ENCODE data around the gene ARPC2. TPM values are rescaled to one million over a fixed set of nuclear protein-coding genes. Genes with fewer than 3 reads are reported as not detected.

The ARPC2 gene
- total RNA-seq, 4 donors from 2014 or later: 65.5 to 343 (median 275) TPM

DNA sequence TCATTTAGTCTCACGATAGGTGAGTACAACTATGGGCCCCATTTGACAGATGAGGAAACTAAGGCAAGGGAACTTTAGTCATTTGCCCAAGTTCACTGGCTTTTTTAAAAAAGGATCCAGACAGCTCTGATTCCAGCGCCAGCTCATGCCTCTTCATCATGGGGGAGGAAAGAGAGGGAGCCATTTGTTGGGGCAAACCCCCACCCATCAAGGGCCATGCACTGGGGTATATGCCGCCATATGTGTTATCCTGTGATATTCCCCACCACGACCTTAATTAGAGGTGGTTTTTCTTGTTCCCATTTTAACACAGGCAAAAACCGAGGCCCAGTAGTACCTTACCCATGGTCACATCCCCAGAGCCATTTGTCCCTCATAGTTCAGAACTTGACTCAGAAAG is 43.2 kb downstream of the ARPC2 start:
- no peaks in the 10 kb centered on the region for H3K27me3 ChIP-seq
- peak overlapping the region; percentile 83 to 90 (median 86) for H3K27ac ChIP-seq
- intact Hi-C loops (cut with DNase I; ENCODE audit: low total_unique reads): no loop called here
- in situ Hi-C loops (cut with MboI; ENCODE audit: low pct_ligation_motif_present in 1 of 4, low pct_unique_long_range_greater_than_20kb in 1 of 4, low sequenced_read_pairs in 3 of 4): no loop called here
- TF ChIP-seq EP300 (IDR thresholded peaks at IDR 0.05; ENCODE audit: low read depth) (no peak), POLR2AphosphoS5 (IDR thresholded peaks at IDR 0.05) (no peak), POLR2A (IDR thresholded peaks at IDR 0.05) (no peak)
- TF ChIP-seq, protein P1, sequence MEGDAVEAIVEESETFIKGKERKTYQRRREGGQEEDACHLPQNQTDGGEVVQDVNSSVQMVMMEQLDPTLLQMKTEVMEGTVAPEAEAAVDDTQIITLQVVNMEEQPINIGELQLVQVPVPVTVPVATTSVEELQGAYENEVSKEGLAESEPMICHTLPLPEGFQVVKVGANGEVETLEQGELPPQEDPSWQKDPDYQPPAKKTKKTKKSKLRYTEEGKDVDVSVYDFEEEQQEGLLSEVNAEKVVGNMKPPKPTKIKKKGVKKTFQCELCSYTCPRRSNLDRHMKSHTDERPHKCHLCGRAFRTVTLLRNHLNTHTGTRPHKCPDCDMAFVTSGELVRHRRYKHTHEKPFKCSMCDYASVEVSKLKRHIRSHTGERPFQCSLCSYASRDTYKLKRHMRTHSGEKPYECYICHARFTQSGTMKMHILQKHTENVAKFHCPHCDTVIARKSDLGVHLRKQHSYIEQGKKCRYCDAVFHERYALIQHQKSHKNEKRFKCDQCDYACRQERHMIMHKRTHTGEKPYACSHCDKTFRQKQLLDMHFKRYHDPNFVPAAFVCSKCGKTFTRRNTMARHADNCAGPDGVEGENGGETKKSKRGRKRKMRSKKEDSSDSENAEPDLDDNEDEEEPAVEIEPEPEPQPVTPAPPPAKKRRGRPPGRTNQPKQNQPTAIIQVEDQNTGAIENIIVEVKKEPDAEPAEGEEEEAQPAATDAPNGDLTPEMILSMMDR (IDR thresholded peaks at IDR 0.05): no peak
- no peak overlapping the region for H3K4me3 ChIP-seq
- WGBS, 2 donors (ENCODE audit: low coverage in 1 of 2): 92% methylated on average over 5 of the region's 5 CpGs; no CpG with 5 or more reads in 1 of the 2 donors
- peaks cover 0 to 5% (median 2%) of the 10 kb centered on the region in 4 donors for H3K36me3 ChIP-seq
- no peaks in the 10 kb centered on the region for H3K9me3 ChIP-seq
- no peak for DNase-seq
- peaks cover 61 to 70% (median 67%) of the 10 kb centered on the region in 4 donors for H3K4me1 ChIP-seq

DNA sequence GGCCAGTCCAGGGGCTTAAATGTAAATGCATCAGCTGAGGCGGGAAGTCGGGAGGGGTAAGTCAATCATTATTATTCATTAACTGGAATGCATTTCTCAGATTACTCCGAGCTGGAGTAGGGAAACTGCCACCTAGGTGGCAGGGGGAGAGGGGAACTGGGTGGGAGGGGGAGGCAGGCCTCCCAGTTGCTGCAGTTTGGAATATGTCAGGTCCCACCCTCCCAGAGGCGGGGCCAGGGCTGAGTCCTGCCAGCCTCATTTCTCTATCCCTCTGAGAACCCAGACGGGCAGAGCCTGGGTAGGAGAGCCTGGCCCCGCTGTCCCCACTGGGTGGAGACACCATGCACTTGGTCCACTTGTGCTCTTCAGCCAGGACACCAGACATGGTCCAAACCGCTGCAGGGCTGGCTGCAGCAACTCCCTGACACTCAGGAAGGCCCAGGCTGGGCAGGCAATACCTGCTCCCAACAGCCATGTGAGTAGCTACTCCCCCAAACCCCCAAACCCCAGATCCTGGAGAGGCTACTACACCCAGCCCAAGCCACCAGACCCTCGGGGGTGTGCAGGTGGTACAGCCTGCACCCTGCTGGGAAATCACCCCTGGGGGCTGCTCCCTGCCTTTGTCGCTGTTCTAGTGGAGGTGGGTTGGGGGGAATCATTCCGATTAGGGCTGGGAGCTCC is 43.9 kb downstream of the ARPC2 start, which contains the start of gene GPBAR1:
TSS of gene GPBAR1 (plus strand) at position 274 of the 681 bp plus-strand sequence. CDS start 1,710 bp downstream, outside the sequence.
- H3K4me1 ChIP-seq: peaks cover 64 to 77% (median 74%) of the 10 kb centered on the region in 4 donors
- in situ Hi-C loops (cut with MboI; ENCODE audit: low pct_ligation_motif_present in 1 of 4, low pct_unique_long_range_greater_than_20kb in 1 of 4, low sequenced_read_pairs in 3 of 4) (no loop called here), intact Hi-C loops (cut with DNase I; ENCODE audit: low total_unique reads) (no loop called here)
- TF ChIP-seq POLR2A (IDR thresholded peaks at IDR 0.05): no peak
- no peak for TF ChIP-seq POLR2AphosphoS5 (IDR thresholded peaks at IDR 0.05)
- TF ChIP-seq, protein P1 (IDR thresholded peaks at IDR 0.05): no peak
- no peak for TF ChIP-seq EP300 (IDR thresholded peaks at IDR 0.05; ENCODE audit: low read depth)
- peak; percentile 42 for DNase-seq
- H3K27ac ChIP-seq: peak within 1 kb of the TSS; percentile 83 to 90 (median 86)
- no peak within 1 kb of the TSS for H3K4me3 ChIP-seq
- H3K9me3 ChIP-seq: no peaks in the 10 kb centered on the region
- WGBS, 2 donors (ENCODE audit: low coverage in 1 of 2): 50 to 69% methylated on average over 2 to 10 of the region's 10 CpGs
- H3K27me3 ChIP-seq: no peaks in the 10 kb centered on the region
- peaks cover 0 to 8% (median 3%) of the 10 kb centered on the region in 4 donors for H3K36me3 ChIP-seq

DNA sequence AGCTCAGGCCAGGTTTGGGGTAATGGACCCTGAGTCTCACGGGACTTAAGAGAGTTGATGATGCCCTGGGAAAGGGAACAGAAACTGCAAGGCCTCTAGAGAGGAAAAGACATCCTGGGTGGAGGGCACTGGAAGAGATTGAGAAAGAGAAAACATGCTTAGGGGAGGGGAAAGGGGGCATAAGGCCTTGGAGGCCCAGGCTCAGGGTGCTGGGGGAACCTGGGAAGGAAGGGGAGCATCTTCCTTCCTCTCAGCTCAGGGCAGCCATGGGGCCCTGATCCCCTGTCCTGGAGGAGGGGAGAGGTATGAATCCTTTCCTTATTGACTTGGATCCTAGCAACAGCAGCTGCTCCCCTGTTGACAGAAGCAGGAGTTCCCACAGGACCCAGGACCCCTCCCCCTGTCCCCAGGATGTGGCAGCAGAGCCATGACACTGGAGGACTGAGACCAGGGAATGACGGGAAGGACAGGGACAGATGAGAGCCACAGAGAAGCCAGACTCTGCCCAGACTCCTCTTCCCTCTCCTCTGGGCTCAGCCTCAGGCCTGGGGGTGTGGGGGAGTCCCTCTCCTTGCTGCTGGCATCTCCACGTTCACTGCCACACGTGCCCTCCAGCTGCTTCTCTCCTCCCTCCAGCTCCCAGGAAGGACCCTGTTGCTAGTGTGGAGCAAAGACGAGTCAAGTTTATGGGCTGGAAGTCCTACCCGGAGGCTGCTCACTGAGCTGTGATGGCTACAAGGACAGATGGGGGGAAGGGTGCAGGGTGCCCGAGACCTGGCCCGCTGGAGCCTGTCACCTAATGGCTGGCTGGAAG is 44.6 kb downstream of the ARPC2 start:
- H3K4me1 ChIP-seq: peaks cover 64 to 77% (median 74%) of the 10 kb centered on the region in 4 donors

More for the DNA sequence above, 44.6 kb downstream of the ARPC2 start:
- H3K27ac ChIP-seq: peak overlapping the region; percentile 83 to 90 (median 86)
- intact Hi-C loops (cut with DNase I; ENCODE audit: low total_unique reads): no loop called here
- no peaks in the 10 kb centered on the region for H3K27me3 ChIP-seq
- WGBS, 2 donors (ENCODE audit: low coverage in 1 of 2): 55% methylated on average over 8 of the region's 8 CpGs; no CpG with 5 or more reads in 1 of the 2 donors
- peaks cover 0 to 14% (median 5%) of the 10 kb centered on the region in 4 donors for H3K36me3 ChIP-seq
- TF ChIP-seq EP300 (IDR thresholded peaks at IDR 0.05; ENCODE audit: low read depth) (no peak), POLR2AphosphoS5 (IDR thresholded peaks at IDR 0.05) (no peak), POLR2A (IDR thresholded peaks at IDR 0.05) (no peak)
- TF ChIP-seq, protein P1 (IDR thresholded peaks at IDR 0.05): no peak
- H3K4me3 ChIP-seq: no peak overlapping the region
- DNase-seq: no peak
- in situ Hi-C loops (cut with MboI; ENCODE audit: low pct_ligation_motif_present in 1 of 4, low pct_unique_long_range_greater_than_20kb in 1 of 4, low sequenced_read_pairs in 3 of 4): no loop called here
- H3K9me3 ChIP-seq: no peaks in the 10 kb centered on the region

Data from transverse colon (tissue), 4 donors.